Right lobe of liver (tissue), 6 donors: Measurements from ENCODE around the gene C5orf22. TPM values are rescaled to one million over a fixed set of nuclear protein-coding genes. Genes with fewer than 3 reads are reported as not detected.
"Not testable (repeated sequence)": the region's sequence is repeated elsewhere in the genome, so short reads cannot be mapped to it uniquely, and the experiment has no call there.

ENCODE experiments used
- ATAC-seq, 4 donors: fragments of 200-7000 bp; cut with Tn5 transposase; one replicate each; pipeline ENCODE4 v1.9.1; 2020; ENCODE audit warnings: mild to moderate bottlenecking in 4 of 4, moderate library complexity in 4 of 4
- DNase-seq, 3 donors: peaks; one replicate each; pipeline ENCODE4 v3.0.0-alpha.2; 2020
- H3K27ac ChIP-seq, 3 donors: fragments of 200-600 bp; one replicate each; pipeline ENCODE4 v1.8.0; 2022
- H3K27me3 ChIP-seq, 2 donors: fragments of 200-600 bp; one replicate each; pipeline ENCODE4 v1.8.0; 2022
- H3K36me3 ChIP-seq, 4 donors: fragments of 200-600 bp; sonication (generic) in 1 of 4; one replicate each; pipeline versions ENCODE4 v1.5.1 to v1.8.0; 2017 to 2022; ENCODE audit warnings: control low read depth in 1 of 4
- H3K4me1 ChIP-seq, 4 donors: fragments of 200-600 bp; sonication (generic) in 1 of 4; one replicate each; pipeline versions ENCODE4 v1.5.1 to v1.8.0; 2017 to 2022; ENCODE audit warnings: control low read depth in 1 of 4
- H3K4me3 ChIP-seq, 3 donors: fragments of 200-600 bp; one replicate each; pipeline ENCODE4 v1.8.0; 2022
- H3K9me3 ChIP-seq, 4 donors: fragments of 200-600 bp; sonication (generic) in 1 of 4; one replicate each; pipeline versions ENCODE4 v1.5.1 to v1.8.0; 2017 to 2022; ENCODE audit warnings: control low read depth in 1 of 4
- POLR2A ChIP-seq: fragments of 450-650 bp; IDR thresholded peaks from one replicate; pipeline ENCODE4 v1.6.1; 2017; ENCODE audit warnings: antibody characterized with exemption, mild to moderate bottlenecking
- WGBS: methylation state at CpG from one replicate; pipeline ENCODE4 v1.1.6; 2018; ENCODE audit warnings: low coverage, low lambda C conversion rate; ENCODE audit not compliant: insufficient coverage; ENCODE audit errors: missing lambda C conversion rate; 5-methylcytosine and 5-hydroxymethylcytosine counted together
- intact Hi-C, 2 donors: fragments of 100-400 bp; cut with DNase I; formaldehyde crosslinking; loops; one replicate each; pipeline versions ENCODE4 v1.11.2 to v1.14.1; 2022
- total RNA-seq, 6 experiments: library from RNA; depleted of rRNA in 2 of 6; stranded (reverse); fragments of >200 nt in 2 of 6; fragmentation: NEBNext Ultra II Directional in 3 of 6; extraction: Animal tissue kit (Norgen Biotek cat#: 25700) in 3 of 6; gene quantifications; one replicate each; pipeline versions ENCODE4 v1.1.0 to v1.2.4, GENCODE V29; 2016 to 2023
- TF ChIP-seq, protein P1 (sequence below), 4 donors: fragments of 200-600 bp in 3 of 4; fragments of 450-650 bp in 1 of 4; IDR thresholded peaks; one replicate each; pipeline versions ENCODE4 v1.5.1 to v1.8.0; 2016 to 2022; ENCODE audit warnings: antibody characterized with exemption in 4 of 4, mild to moderate bottlenecking in 2 of 4
- donor health status: DM: no; HTN: yes; CAD: no.
- donor health status: DM: no; HTN: no; CAD: no.
- donor health status: DM: no; HTN: no; CAD: no.
- donor health status: DM: no; HTN: yes; CAD: no.
- donor health status: DM: no; HTN: yes; CAD: no.

Gene C5orf22
- total RNA-seq, 6 experiments from 2014 or later = 8.5 to 11.2 (median 9.7) TPM

DNA sequence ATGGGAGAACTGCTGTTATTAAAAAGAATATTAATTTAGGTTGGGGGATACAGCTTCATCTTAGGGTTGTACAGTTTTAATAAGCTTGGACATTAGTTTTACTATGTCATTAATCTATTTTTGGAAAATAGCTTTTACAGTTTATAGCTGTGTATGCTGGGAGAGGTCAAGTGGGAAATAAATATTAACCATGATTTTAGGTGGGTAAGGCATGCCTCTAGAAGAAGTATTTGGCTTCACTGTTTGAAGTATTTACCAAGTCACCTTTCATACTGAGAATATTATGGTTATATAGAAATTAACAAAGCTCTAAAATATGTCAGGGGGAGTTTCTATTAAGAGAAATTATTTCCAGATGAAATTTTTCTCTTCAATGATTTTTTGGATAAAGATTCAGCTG, 5.2 kb downstream of the C5orf22 start:
- no peaks in the 10 kb centered on the region for H3K27me3 ChIP-seq
- H3K9me3 ChIP-seq = no peaks in the 10 kb centered on the region
- no peak for ATAC-seq
- no peak overlapping the region for H3K4me3 ChIP-seq
- H3K4me1 ChIP-seq = peaks cover 0 to 13% (median 4%) of the 10 kb centered on the region in 4 donors
- intact Hi-C loops = no loop called here
- no peak overlapping the region for H3K27ac ChIP-seq
- TF ChIP-seq, protein P1, sequence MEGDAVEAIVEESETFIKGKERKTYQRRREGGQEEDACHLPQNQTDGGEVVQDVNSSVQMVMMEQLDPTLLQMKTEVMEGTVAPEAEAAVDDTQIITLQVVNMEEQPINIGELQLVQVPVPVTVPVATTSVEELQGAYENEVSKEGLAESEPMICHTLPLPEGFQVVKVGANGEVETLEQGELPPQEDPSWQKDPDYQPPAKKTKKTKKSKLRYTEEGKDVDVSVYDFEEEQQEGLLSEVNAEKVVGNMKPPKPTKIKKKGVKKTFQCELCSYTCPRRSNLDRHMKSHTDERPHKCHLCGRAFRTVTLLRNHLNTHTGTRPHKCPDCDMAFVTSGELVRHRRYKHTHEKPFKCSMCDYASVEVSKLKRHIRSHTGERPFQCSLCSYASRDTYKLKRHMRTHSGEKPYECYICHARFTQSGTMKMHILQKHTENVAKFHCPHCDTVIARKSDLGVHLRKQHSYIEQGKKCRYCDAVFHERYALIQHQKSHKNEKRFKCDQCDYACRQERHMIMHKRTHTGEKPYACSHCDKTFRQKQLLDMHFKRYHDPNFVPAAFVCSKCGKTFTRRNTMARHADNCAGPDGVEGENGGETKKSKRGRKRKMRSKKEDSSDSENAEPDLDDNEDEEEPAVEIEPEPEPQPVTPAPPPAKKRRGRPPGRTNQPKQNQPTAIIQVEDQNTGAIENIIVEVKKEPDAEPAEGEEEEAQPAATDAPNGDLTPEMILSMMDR (IDR thresholded peaks at IDR 0.05) = no peak
- TF ChIP-seq POLR2A = no peak
- peaks cover 0 to 75% (median 10%) of the 10 kb centered on the region in 4 donors for H3K36me3 ChIP-seq
- no peak for DNase-seq

DNA sequence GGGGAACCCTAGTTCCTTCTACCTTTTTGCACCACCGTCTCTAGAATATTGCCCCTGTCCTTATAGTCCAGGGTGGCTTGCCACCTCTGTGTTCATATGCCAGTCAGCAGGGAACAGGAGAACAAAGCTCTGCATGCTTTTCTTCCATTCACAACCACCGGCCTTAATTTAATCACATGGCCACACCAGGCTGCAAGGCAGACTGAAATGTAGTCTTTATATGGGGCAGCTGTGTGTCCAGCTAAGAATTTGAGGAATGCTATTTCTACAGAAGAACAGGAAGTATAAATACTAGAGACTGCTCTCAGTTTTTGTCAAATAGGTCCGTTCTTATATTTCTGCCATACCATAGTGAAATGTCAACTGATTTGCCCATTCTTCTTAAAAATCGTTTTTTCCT, 5.8 kb downstream of the C5orf22 start:
- Histone ChIP-seq H3K27ac (no peak overlapping the region), H3K4me1 (peaks cover 0 to 13% (median 4%) of the 10 kb centered on the region in 4 donors), H3K27me3 (no peaks in the 10 kb centered on the region), H3K36me3 (peaks cover 0 to 80% (median 10%) of the 10 kb centered on the region in 4 donors), H3K9me3 (no peaks in the 10 kb centered on the region), H3K4me3 (no peak overlapping the region)
- no peak for TF ChIP-seq POLR2A
- no peak for ATAC-seq
- intact Hi-C loops = no loop called here
- 68% methylated on average over 4 of the region's 4 CpGs for WGBS
- no peak for DNase-seq

DNA sequence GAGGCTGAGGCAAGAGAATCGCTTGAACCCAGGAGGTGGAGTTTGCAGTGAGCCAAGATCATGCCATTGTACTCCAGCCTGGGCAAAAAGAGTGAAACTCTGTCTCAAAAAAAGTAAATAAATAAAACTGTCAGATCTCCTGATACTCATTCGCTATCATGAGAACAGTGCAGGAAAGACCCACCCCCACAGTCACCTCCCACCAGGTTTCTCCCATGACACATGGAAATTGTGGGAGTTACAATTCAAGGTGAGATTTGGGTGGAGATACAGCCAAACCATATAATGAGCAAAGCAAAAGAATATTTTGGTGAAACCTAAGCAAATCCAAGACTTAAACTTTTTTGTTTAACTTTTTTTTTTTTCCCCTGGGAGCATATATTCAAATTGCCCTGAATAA, 17.0 kb downstream of the C5orf22 start:
- DNase-seq, H3K9me3 ChIP-seq, H3K27ac ChIP-seq, H3K4me1 ChIP-seq, H3K4me3 ChIP-seq, ATAC-seq, intact Hi-C loops, H3K27me3 ChIP-seq: not testable (repeated sequence)
- H3K36me3 ChIP-seq = peaks cover 0 to 59% (median 8%) of the 10 kb centered on the region in 4 donors
- WGBS = 100% methylated on average over 2 of the region's 2 CpGs

DNA sequence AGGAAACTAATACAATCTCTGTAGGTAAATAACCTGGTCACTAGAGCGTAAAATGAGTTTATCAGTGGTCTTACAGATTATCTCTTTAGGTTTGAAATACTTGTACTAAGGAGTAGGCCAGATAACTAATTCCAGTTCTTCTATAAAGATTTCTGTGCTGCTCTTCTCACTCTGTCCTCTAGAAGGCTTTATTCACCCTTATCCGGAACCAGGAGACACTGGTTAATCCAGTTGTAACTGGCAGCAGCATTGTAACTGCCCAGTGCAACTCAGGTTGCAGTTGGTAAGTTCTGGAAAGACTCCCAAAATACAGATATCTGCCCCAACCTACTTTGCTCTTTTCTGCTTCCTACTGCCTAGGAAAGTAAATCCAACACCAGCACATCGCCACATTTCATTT, 19.8 kb downstream of the C5orf22 start:
- H3K36me3 ChIP-seq = peaks cover 0 to 51% (median 6%) of the 10 kb centered on the region in 4 donors
- TF ChIP-seq, protein P1 (IDR thresholded peaks at IDR 0.05) = no peak
- no peak for TF ChIP-seq POLR2A

DNA sequence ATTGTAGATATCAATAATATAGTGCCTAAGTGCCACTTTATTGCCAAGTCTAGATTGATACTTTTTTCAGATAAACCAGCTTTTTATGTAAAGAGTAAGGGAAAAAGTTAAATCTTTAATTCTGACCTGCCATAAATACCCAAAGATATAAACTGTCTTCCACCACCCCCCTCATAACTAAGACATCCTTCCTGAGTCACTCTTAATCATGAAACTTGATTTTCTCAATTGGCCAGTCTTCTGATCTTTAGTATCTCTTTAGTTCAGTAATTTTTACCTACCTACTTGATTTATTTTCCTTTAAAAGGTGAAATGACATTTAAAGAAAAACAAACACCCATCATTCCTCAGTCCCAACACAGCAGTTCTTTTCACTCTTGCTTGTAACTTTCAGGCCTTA, 21.8 kb downstream of the C5orf22 start:
- H3K4me1 ChIP-seq = no peaks in the 10 kb centered on the region
- H3K27me3 ChIP-seq = no peaks in the 10 kb centered on the region
- no peaks in the 10 kb centered on the region for H3K9me3 ChIP-seq
- H3K27ac ChIP-seq = no peak overlapping the region
- no peak overlapping the region for H3K4me3 ChIP-seq
- peaks cover 0 to 44% (median 6%) of the 10 kb centered on the region in 4 donors for H3K36me3 ChIP-seq
- no peak for DNase-seq
- TF ChIP-seq POLR2A = no peak
- TF ChIP-seq, protein P1 (IDR thresholded peaks at IDR 0.05) = no peak
- intact Hi-C loops = no loop called here
- ATAC-seq = no peak

More for the DNA sequence above, 19.8 kb downstream of the C5orf22 start:
- Histone ChIP-seq H3K4me1 (no peaks in the 10 kb centered on the region), H3K27me3 (no peaks in the 10 kb centered on the region), H3K27ac (no peak overlapping the region), H3K9me3 (no peaks in the 10 kb centered on the region), H3K4me3 (no peak overlapping the region)
- WGBS = 100% methylated on average over 2 of the region's 3 CpGs
- DNase-seq = no peak
- ATAC-seq = no peak
- intact Hi-C loops = no loop called here

DNA sequence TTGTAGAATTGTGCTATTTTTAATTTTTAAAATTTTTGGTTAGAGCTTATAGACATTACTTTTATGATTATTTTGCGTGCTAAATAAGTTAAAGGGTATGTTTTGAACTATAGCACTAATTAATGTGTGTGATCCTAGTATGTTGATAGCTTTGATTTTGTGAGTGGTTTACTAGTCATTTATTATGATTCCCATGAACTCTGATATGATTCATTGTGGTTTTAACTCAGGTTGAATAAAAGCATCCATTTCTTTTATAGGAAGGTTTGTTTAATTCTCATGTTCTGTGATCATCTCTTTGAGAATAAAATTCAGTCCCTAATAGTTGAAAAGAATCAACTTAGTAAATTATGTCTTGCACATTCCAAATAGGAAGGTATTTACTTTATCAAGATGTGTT, 22.5 kb downstream of the C5orf22 start:
- Histone ChIP-seq H3K36me3 (peaks cover 0 to 44% (median 6%) of the 10 kb centered on the region in 4 donors), H3K4me3 (no peak overlapping the region), H3K27me3 (no peaks in the 10 kb centered on the region), H3K9me3 (no peaks in the 10 kb centered on the region), H3K4me1 (no peaks in the 10 kb centered on the region), H3K27ac (no peak overlapping the region)
- WGBS = 100% methylated on average over 1 of the region's 1 CpG
- ATAC-seq (no peak), DNase-seq (no peak)
- intact Hi-C loops = no loop called here
- TF ChIP-seq, protein P1 (IDR thresholded peaks at IDR 0.05) = no peak
- TF ChIP-seq POLR2A = no peak
